Ovary (tissue), 9 donors: ENCODE results near the gene OR5K3. TPM values are rescaled to one million over a fixed set of nuclear protein-coding genes. Genes with fewer than 3 reads are reported as not detected.

ENCODE experiments used
- DNase-seq, 5 donors: peaks; one replicate each; pipeline ENCODE4 v3.0.0-alpha.2; 2019 to 2020
- H3K27ac ChIP-seq, 2 donors: fragments of 200-600 bp; one replicate each; pipeline versions ENCODE4 v1.5.1 to v1.8.0; 2019 to 2022
- H3K27me3 ChIP-seq: fragments of 200-600 bp; one replicate; pipeline ENCODE4 v1.8.0; 2022
- H3K36me3 ChIP-seq: fragments of 200-600 bp; sonication (generic); one replicate; pipeline ENCODE4 v1.5.1; 2019
- H3K4me1 ChIP-seq: one replicate; pipeline ENCODE4 v1.8.1; 2013; ENCODE audit warnings: mild to moderate bottlenecking, moderate library complexity; ENCODE audit not compliant: insufficient read depth
- H3K4me3 ChIP-seq: fragments of 200-600 bp; sonication (generic); one replicate; pipeline ENCODE4 v1.5.1; 2017
- H3K9me3 ChIP-seq, 2 donors: fragments of 200-600 bp in 1 of 2; sonication (generic) in 1 of 2; one replicate each; pipeline versions ENCODE4 v1.5.1 to v1.8.1; 2013 to 2019; ENCODE audit warnings: mild to moderate bottlenecking in 1 of 2, moderate library complexity in 1 of 2
- EP300 ChIP-seq: sonication (generic); formaldehyde crosslinking; IDR thresholded peaks from one replicate; pipeline ENCODE4 v1.6.1; 2017; ENCODE audit warnings: antibody characterized with exemption
- POLR2A ChIP-seq: fragments of 450-650 bp; IDR thresholded peaks from one replicate; pipeline ENCODE4 v1.6.1; 2017; ENCODE audit warnings: antibody characterized with exemption, mild to moderate bottlenecking, moderate library complexity
- WGBS, 3 donors: extraction: QIAGEN DNeasy Blood & Tissue Kit in 1 of 3; methylation state at CpG; one replicate each; pipeline versions ENCODE4 v1.1.5 to v1.1.7; 2013 to 2017; 5-methylcytosine and 5-hydroxymethylcytosine counted together
- intact Hi-C, 4 donors: fragments of 100-400 bp; cut with DNase I; formaldehyde crosslinking; loops; one replicate each; pipeline versions ENCODE4 v1.11.0 to v1.15.1; 2022 to 2023
- polyA plus RNA-seq, 2 donors: library from polyadenylated mRNA; stranded (reverse); fragments of 200-250 nt in 1 of 2; fragments of 350-450 nt in 1 of 2; fragmentation: Illumina TruSeq in 1 of 2; extraction: RNeasy Lipid Tissue Mini Kit (QIAGEN cat#74804) in 1 of 2; gene quantifications; one replicate each; pipeline ENCODE4 v1.2.3, GENCODE V29; 2013 to 2014
- total RNA-seq, 7 donors: library from RNA; depleted of rRNA in 2 of 7; stranded (reverse); fragments of >200 nt in 2 of 7; fragmentation: NEBNext Ultra II Directional in 3 of 7; extraction: Animal tissue kit (Norgen Biotek cat#: 25700) in 3 of 7; gene quantifications; one replicate each; pipeline versions ENCODE4 v1.1.0 to v1.2.4, GENCODE V29; 2016 to 2023
- TF ChIP-seq, protein P1 (sequence below), 3 donors: fragments of 450-650 bp in 2 of 3; fragments of 200-600 bp in 1 of 3; IDR thresholded peaks; one replicate each; pipeline versions ENCODE4 v1.5.1 to v1.8.0; 2016 to 2022; ENCODE audit warnings: antibody characterized with exemption in 3 of 3, mild to moderate bottlenecking in 1 of 3
- donor health status: DM: no; HTN: no; CAD: no; lungs with moderate emphysema.
- donor health status: DM: no; HTN: no; CAD: no.
- donor health status: Bipolar disorder and iron deficiency.
- donor health status: DM: yes; HTN: yes; CAD: no.
- donor health status: DM: no; HTN: no; CAD: no.
- donor health status: DM: yes; HTN: yes; CAD: no.

OR5K3 gene
- total and polyA plus RNA-seq, 9 donors: not detected

DNA sequence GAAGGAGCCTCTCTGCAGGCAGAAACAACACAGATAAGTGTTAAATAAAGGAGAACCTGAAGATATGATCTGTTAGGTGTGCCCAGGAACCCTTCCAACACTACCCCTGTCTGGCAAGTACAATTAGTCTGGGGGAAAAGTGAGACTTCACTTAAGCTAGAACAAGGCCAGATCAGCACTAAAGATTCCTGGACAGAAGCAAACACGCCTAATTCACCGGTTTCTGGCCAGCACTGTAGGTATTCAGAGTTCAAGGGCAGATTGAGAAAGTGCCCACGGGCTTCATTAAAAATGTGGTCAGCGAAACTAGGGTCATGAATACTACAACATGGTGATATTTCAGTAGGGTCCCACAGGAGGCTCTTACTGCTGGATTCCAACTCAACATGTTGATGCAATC is 43.9 kb downstream of the OR5K3 start:
- Histone ChIP-seq H3K27ac (no peak overlapping the region), H3K4me3 (no peak overlapping the region), H3K9me3 (no peaks in the 10 kb centered on the region), H3K4me1 (no peaks in the 10 kb centered on the region), H3K36me3 (no peaks in the 10 kb centered on the region), H3K27me3 (no peaks in the 10 kb centered on the region)
- DNase-seq: no peak
- intact Hi-C loops: no loop called here
- 33 to 55% (median 44%) methylated on average over 4 of the region's 4 CpGs for WGBS, 3 donors
- TF ChIP-seq, protein P1, sequence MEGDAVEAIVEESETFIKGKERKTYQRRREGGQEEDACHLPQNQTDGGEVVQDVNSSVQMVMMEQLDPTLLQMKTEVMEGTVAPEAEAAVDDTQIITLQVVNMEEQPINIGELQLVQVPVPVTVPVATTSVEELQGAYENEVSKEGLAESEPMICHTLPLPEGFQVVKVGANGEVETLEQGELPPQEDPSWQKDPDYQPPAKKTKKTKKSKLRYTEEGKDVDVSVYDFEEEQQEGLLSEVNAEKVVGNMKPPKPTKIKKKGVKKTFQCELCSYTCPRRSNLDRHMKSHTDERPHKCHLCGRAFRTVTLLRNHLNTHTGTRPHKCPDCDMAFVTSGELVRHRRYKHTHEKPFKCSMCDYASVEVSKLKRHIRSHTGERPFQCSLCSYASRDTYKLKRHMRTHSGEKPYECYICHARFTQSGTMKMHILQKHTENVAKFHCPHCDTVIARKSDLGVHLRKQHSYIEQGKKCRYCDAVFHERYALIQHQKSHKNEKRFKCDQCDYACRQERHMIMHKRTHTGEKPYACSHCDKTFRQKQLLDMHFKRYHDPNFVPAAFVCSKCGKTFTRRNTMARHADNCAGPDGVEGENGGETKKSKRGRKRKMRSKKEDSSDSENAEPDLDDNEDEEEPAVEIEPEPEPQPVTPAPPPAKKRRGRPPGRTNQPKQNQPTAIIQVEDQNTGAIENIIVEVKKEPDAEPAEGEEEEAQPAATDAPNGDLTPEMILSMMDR (IDR thresholded peaks at IDR 0.05): no peak

DNA sequence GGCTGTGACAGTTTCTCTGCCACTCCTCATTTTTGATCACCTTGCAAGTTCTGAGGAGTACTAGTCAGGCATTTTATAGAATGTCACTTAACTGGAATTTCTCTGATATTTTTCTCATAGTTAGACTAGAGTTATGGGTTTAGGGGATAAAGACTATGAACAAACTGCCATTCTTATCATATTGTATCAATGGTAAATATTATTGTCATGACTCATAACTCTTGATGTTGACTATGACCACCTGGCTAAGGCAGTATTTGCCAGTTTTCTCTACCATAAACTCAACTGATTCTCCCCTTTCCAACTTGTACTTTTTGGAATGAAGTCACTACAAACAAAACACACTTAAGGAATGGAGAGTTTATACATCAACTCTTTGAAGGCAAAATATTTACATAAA is 49.8 kb downstream of the OR5K3 start:
- Histone ChIP-seq H3K36me3 (no peaks in the 10 kb centered on the region), H3K9me3 (no peaks in the 10 kb centered on the region), H3K27ac (no peak overlapping the region), H3K27me3 (no peaks in the 10 kb centered on the region), H3K4me1 (no peaks in the 10 kb centered on the region), H3K4me3 (no peak overlapping the region)
- no peak for DNase-seq
- TF ChIP-seq EP300: no peak
- TF ChIP-seq POLR2A: no peak
- TF ChIP-seq, protein P1 (IDR thresholded peaks at IDR 0.05): no peak
- intact Hi-C loops: no loop called here

Other genes with a start within 250 kb of the OR5K3 start
- not detected for gene OR5H14, start 243.2 kb upstream of the OR5K3 start, total RNA-seq
- gene OR5H14, start 243.2 kb upstream of the OR5K3 start, polyA plus RNA-seq: not detected
- gene OR5H15, start 224.0 kb upstream of the OR5K3 start, total RNA-seq: not detected
- not detected for gene OR5H15, start 224.0 kb upstream of the OR5K3 start, polyA plus RNA-seq
- not detected for gene OR5H6, start 126.4 kb upstream of the OR5K3 start, total RNA-seq
- gene OR5H6, start 126.4 kb upstream of the OR5K3 start, polyA plus RNA-seq: not detected
- not detected for gene OR5H2, start 108.2 kb upstream of the OR5K3 start, total RNA-seq
- gene OR5H2, start 108.2 kb upstream of the OR5K3 start, polyA plus RNA-seq: not detected
- not detected for gene OR5K4, start 36.8 kb upstream of the OR5K3 start, total RNA-seq
- gene OR5K4, start 36.8 kb upstream of the OR5K3 start, polyA plus RNA-seq: not detected
- not detected for gene OR5K1, start 72.5 kb downstream of the OR5K3 start, total RNA-seq
- gene OR5K1, start 72.5 kb downstream of the OR5K3 start, polyA plus RNA-seq: not detected
- gene OR5K2, start 107.0 kb downstream of the OR5K3 start, total RNA-seq: not detected
- gene OR5K2, start 107.0 kb downstream of the OR5K3 start, polyA plus RNA-seq: not detected
- 100 to 1,000 TPM in 2 of 7 donors, 10 to 100 TPM in 5; 82.5 to 155 (median 93.4) TPM for gene CLDND1, start 132.2 kb downstream of the OR5K3 start, total RNA-seq
- gene CLDND1, start 132.2 kb downstream of the OR5K3 start, polyA plus RNA-seq: 10 to 100 TPM; 75.3 to 98.9 TPM
- under 1 TPM in 1 of 7 donors, not detected in 6; 0.23 TPM for gene GPR15, start 141.3 kb downstream of the OR5K3 start, total RNA-seq
- not detected for gene GPR15, start 141.3 kb downstream of the OR5K3 start, polyA plus RNA-seq
- 10 to 100 TPM; 11.2 to 19.9 (median 17.1) TPM for gene CPOX, start 202.9 kb downstream of the OR5K3 start, total RNA-seq
- gene CPOX, start 202.9 kb downstream of the OR5K3 start, polyA plus RNA-seq: 10 to 100 TPM; 10.6 to 15.2 TPM